Measurements from ENCODE around the gene LCORL. TPM values are rescaled to one million over a fixed set of nuclear protein-coding genes. Genes with fewer than 3 reads are reported as not detected.
"Not testable (repeated sequence)": the region's sequence is repeated elsewhere in the genome, so short reads cannot be mapped to it uniquely, and the experiment has no call there.

LCORL gene
- total RNA-seq, 1 donor from 2014 or later: 10.3 TPM

GRCh38 chr4:18041114-18041513 lies 19.6 kb upstream of the LCORL start:
- Histone ChIP-seq H2AFZ (ENCODE audit: low read depth, low read length) (no peak overlapping the region), H3K4me3 (ENCODE audit: insufficient read depth, low read depth, low read length) (no peak overlapping the region), H3K36me3 (ENCODE audit: insufficient read depth, low read length) (no peaks in the 10 kb centered on the region), H3K9me3 (ENCODE audit: insufficient read depth, low read depth, low read length) (no peaks in the 10 kb centered on the region), H3K4me2 (ENCODE audit: low read length) (no peak overlapping the region), H3K9ac (ENCODE audit: low read length) (no peak overlapping the region), H3K4me1 (ENCODE audit: insufficient read depth, low read length) (no peaks in the 10 kb centered on the region), H3K27me3 (ENCODE audit: insufficient read depth, low read length) (no peaks in the 10 kb centered on the region), H3K79me2 (ENCODE audit: insufficient read depth, low read length) (no peaks in the 10 kb centered on the region), H4K20me1 (ENCODE audit: insufficient read depth, low read length) (no peaks in the 10 kb centered on the region), H3K27ac (ENCODE audit: low read depth, low read length) (no peak overlapping the region)
- Mint-ChIP-seq H3K4me1 (ENCODE audit: low read depth, unreplicated experiment) (peaks cover 3% of the 10 kb centered on the region), H3K4me3 (ENCODE audit: unreplicated experiment) (no peak overlapping the region), H3K27ac (ENCODE audit: unreplicated experiment) (no peak overlapping the region), H3K9me3 (ENCODE audit: unreplicated experiment) (no peaks in the 10 kb centered on the region), H3K27me3 (ENCODE audit: low read depth, unreplicated experiment) (no peaks in the 10 kb centered on the region), H3K36me3 (ENCODE audit: low read depth, unreplicated experiment) (no peaks in the 10 kb centered on the region)
- no peak for FAIRE-seq
- no peak for DNase-seq (ENCODE audit: low read depth)
- no peak for TF ChIP-seq CTCF (IDR thresholded peaks at IDR 0.05; ENCODE audit: insufficient read depth, low read depth, low read length)
- TF ChIP-seq EZH2 (IDR thresholded peaks at IDR 0.05; ENCODE audit: insufficient read depth, low read length): no peak

- DNase-seq (ENCODE audit: low read depth) (no peak), FAIRE-seq (no peak)
- H2AFZ ChIP-seq (ENCODE audit: low read depth, low read length): no peak overlapping the region
- no peak overlapping the region for H3K27ac Mint-ChIP-seq (ENCODE audit: unreplicated experiment)
- H3K27ac ChIP-seq (ENCODE audit: low read depth, low read length): no peak overlapping the region
- H3K4me1 Mint-ChIP-seq (ENCODE audit: low read depth, unreplicated experiment): peaks cover 3% of the 10 kb centered on the region
- no peaks in the 10 kb centered on the region for H3K27me3 ChIP-seq (ENCODE audit: insufficient read depth, low read length)
- H3K4me3 Mint-ChIP-seq (ENCODE audit: unreplicated experiment): no peak overlapping the region
- H3K9me3 Mint-ChIP-seq (ENCODE audit: unreplicated experiment): no peaks in the 10 kb centered on the region
- no peaks in the 10 kb centered on the region for H3K36me3 ChIP-seq (ENCODE audit: insufficient read depth, low read length)
- TF ChIP-seq CTCF (IDR thresholded peaks at IDR 0.05; ENCODE audit: insufficient read depth, low read depth, low read length): no peak
- no peak for TF ChIP-seq EZH2 (IDR thresholded peaks at IDR 0.05; ENCODE audit: insufficient read depth, low read length)
- H3K79me2 ChIP-seq (ENCODE audit: insufficient read depth, low read length): no peaks in the 10 kb centered on the region
- no peak overlapping the region for H3K4me2 ChIP-seq (ENCODE audit: low read length)
- H3K27me3 Mint-ChIP-seq (ENCODE audit: low read depth, unreplicated experiment): no peaks in the 10 kb centered on the region
- no peak overlapping the region for H3K9ac ChIP-seq (ENCODE audit: low read length)
- H3K36me3 Mint-ChIP-seq (ENCODE audit: low read depth, unreplicated experiment): no peaks in the 10 kb centered on the region
- no peaks in the 10 kb centered on the region for H3K4me1 ChIP-seq (ENCODE audit: insufficient read depth, low read length)
- H3K4me3 ChIP-seq (ENCODE audit: insufficient read depth, low read depth, low read length): no peak overlapping the region
- H4K20me1 ChIP-seq (ENCODE audit: insufficient read depth, low read length): no peaks in the 10 kb centered on the region
- no peaks in the 10 kb centered on the region for H3K9me3 ChIP-seq (ENCODE audit: insufficient read depth, low read depth, low read length)
Observed at GRCh38 chr4:18039113-18039512, 17.6 kb upstream of the LCORL start.

GRCh38 chr4:18036369-18036768 lies 14.8 kb upstream of the LCORL start:
- H3K27ac Mint-ChIP-seq (ENCODE audit: unreplicated experiment); FAIRE-seq; H3K9me3 ChIP-seq (ENCODE audit: insufficient read depth, low read depth, low read length); H3K27ac ChIP-seq (ENCODE audit: low read depth, low read length); H3K27me3 Mint-ChIP-seq (ENCODE audit: low read depth, unreplicated experiment); DNase-seq (ENCODE audit: low read depth); H3K36me3 ChIP-seq (ENCODE audit: insufficient read depth, low read length); H3K9ac ChIP-seq (ENCODE audit: low read length); H3K4me1 Mint-ChIP-seq (ENCODE audit: low read depth, unreplicated experiment); H4K20me1 ChIP-seq (ENCODE audit: insufficient read depth, low read length); H3K79me2 ChIP-seq (ENCODE audit: insufficient read depth, low read length); H3K4me3 Mint-ChIP-seq (ENCODE audit: unreplicated experiment); H2AFZ ChIP-seq (ENCODE audit: low read depth, low read length); H3K36me3 Mint-ChIP-seq (ENCODE audit: low read depth, unreplicated experiment); H3K4me3 ChIP-seq (ENCODE audit: insufficient read depth, low read depth, low read length); H3K9me3 Mint-ChIP-seq (ENCODE audit: unreplicated experiment); H3K4me2 ChIP-seq (ENCODE audit: low read length); H3K4me1 ChIP-seq (ENCODE audit: insufficient read depth, low read length); H3K27me3 ChIP-seq (ENCODE audit: insufficient read depth, low read length): not testable (repeated sequence)
